22Rv1 (cell line): Measurements from ENCODE around the gene KRTAP10-12.

Experiments used
- H3K27ac ChIP-seq: fragments of 450-650 bp; 2 replicates; pipeline ENCODE4 v1.5.1; 2017
- CTCF ChIP-seq: fragments of 450-650 bp; IDR thresholded peaks from 2 replicates; pipeline ENCODE4 v1.5.1; 2017; ENCODE audit warnings: mild to moderate bottlenecking
- ZFX ChIP-seq: fragments of 450-650 bp; IDR thresholded peaks from 2 replicates; pipeline ENCODE4 v1.6.1; 2017; ENCODE audit warnings: antibody characterized with exemption, borderline replicate concordance

Gene KRTAP10-12

GRCh38 chr21:44712203-44713028, 15.4 kb downstream of the KRTAP10-12 start:
- H3K27ac ChIP-seq, result no peak overlapping the region
- TF ChIP-seq ZFX (no peak), CTCF (no peak)

GRCh38 chr21:44713130-44713529, 16.2 kb downstream of the KRTAP10-12 start:
- no peak overlapping the region for H3K27ac ChIP-seq
- TF ChIP-seq CTCF, result no peak
- TF ChIP-seq ZFX, result no peak

- TF ChIP-seq CTCF (no peak), ZFX (no peak)
- H3K27ac ChIP-seq, result no peak overlapping the region
Measured at GRCh38 chr21:44713846-44714245, 16.9 kb downstream of the KRTAP10-12 start.

GRCh38 chr21:44714905-44715304, 17.9 kb downstream of the KRTAP10-12 start:
- H3K27ac ChIP-seq, result no peak overlapping the region
- TF ChIP-seq CTCF, result no peak
- TF ChIP-seq ZFX, result no peak

GRCh38 chr21:44716984-44717383, 20.0 kb downstream of the KRTAP10-12 start:
- H3K27ac ChIP-seq, result no peak overlapping the region
- TF ChIP-seq CTCF (no peak), ZFX (no peak)

GRCh38 chr21:44718093-44718492, 21.1 kb downstream of the KRTAP10-12 start:
- H3K27ac ChIP-seq, result no peak overlapping the region
- TF ChIP-seq CTCF (no peak), ZFX (no peak)

- no peak overlapping the region for H3K27ac ChIP-seq
- TF ChIP-seq CTCF, result no peak
- no peak for TF ChIP-seq ZFX
Measured at GRCh38 chr21:44718571-44718970, 21.6 kb downstream of the KRTAP10-12 start.
